Measurements from ENCODE around the gene URM1. TPM values are rescaled to one million over a fixed set of nuclear protein-coding genes. Genes with fewer than 3 reads are reported as not detected.
A peak's percentile ranks its signal among the peaks of the same experiment; 100 is the strongest.
"Not testable (repeated sequence)": the region's sequence is repeated elsewhere in the genome, so short reads cannot be mapped to it uniquely, and the experiment has no call there.

The URM1 gene
- total RNA-seq, 4 donors from 2014 or later: 20.5 to 46.8 (median 30.2) TPM

GRCh38 chr9:128421482-128421996, 50.4 kb downstream of the URM1 start:
- Histone ChIP-seq H3K27me3 (peaks cover 7% of the 10 kb centered on the region), H3K9me3 (no peaks in the 10 kb centered on the region), H3K4me3 (peak overlapping the region; percentile 64 to 78), H3K36me3 (peaks cover 0 to 40% of the 10 kb centered on the region in 2 donors), H3K27ac (peak overlapping the region in 3 of 4 donors; percentile 78 to 88 (median 88)), H3K4me1 (peaks cover 0 to 32% (median 14%) of the 10 kb centered on the region in 3 donors)
- WGBS, 2 donors (ENCODE audit: low coverage in 1 of 2): 20 to 56% methylated on average over 1 to 2 of the region's 11 CpGs
- ATAC-seq: peak; percentile 35
- TF ChIP-seq EP300 (IDR thresholded peaks at IDR 0.05) (no peak), POLR2A (IDR thresholded peaks at IDR 0.05) (no peak), POLR2AphosphoS5 (IDR thresholded peaks at IDR 0.05) (no peak)

- H3K4me3 ChIP-seq, ATAC-seq, H3K9me3 ChIP-seq, H3K27me3 ChIP-seq: not testable (repeated sequence)
- peaks cover 0 to 47% of the 10 kb centered on the region in 2 donors for H3K36me3 ChIP-seq
- peak overlapping the region in 3 of 4 donors; percentile 78 to 88 (median 88) for H3K27ac ChIP-seq
- WGBS, 2 donors (ENCODE audit: low coverage in 1 of 2): 83 to 85% methylated on average over 6 to 11 of the region's 13 CpGs
- H3K4me1 ChIP-seq: peaks cover 0 to 32% (median 14%) of the 10 kb centered on the region in 3 donors
Measured at GRCh38 chr9:128422022-128422782, 51.0 kb downstream of the URM1 start.

DNA sequence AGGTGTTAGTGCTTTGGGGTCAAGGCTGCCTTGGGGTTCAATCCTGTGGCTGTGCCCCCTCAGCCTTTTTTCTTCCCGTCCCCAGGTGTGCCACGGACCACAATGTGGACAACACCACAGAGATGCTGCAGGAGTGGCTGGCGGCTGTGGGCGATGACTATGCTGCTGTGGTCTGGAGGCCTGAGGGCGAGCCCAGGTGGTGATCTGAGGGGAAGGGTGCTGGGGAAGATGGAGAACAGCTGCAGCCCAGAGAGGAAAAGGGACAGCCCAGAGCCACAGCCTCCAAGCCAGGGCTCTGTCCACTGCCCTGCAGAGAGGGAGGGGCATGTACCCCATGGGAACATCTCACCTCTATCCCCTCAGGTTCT, 51.6 kb downstream of the URM1 start:
- H3K9me3 ChIP-seq: no peaks in the 10 kb centered on the region
- H3K4me1 ChIP-seq: peaks cover 0 to 32% (median 14%) of the 10 kb centered on the region in 3 donors
- peaks cover 0 to 52% of the 10 kb centered on the region in 2 donors for H3K36me3 ChIP-seq
- ATAC-seq: no peak
- no peaks in the 10 kb centered on the region for H3K27me3 ChIP-seq
- 80% methylated on average over 1 of the region's 5 CpGs; no CpG with 5 or more reads in 1 of the 2 donors for whole genome bisulfite sequencing, 2 donors (ENCODE audit: low coverage in 1 of 2)
- TF ChIP-seq POLR2A (IDR thresholded peaks at IDR 0.05) (no peak), POLR2AphosphoS5 (IDR thresholded peaks at IDR 0.05) (no peak), EP300 (IDR thresholded peaks at IDR 0.05) (no peak)
- TF ChIP-seq, protein P1, sequence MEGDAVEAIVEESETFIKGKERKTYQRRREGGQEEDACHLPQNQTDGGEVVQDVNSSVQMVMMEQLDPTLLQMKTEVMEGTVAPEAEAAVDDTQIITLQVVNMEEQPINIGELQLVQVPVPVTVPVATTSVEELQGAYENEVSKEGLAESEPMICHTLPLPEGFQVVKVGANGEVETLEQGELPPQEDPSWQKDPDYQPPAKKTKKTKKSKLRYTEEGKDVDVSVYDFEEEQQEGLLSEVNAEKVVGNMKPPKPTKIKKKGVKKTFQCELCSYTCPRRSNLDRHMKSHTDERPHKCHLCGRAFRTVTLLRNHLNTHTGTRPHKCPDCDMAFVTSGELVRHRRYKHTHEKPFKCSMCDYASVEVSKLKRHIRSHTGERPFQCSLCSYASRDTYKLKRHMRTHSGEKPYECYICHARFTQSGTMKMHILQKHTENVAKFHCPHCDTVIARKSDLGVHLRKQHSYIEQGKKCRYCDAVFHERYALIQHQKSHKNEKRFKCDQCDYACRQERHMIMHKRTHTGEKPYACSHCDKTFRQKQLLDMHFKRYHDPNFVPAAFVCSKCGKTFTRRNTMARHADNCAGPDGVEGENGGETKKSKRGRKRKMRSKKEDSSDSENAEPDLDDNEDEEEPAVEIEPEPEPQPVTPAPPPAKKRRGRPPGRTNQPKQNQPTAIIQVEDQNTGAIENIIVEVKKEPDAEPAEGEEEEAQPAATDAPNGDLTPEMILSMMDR (IDR thresholded peaks at IDR 0.05): no peak
- no peak overlapping the region for H3K4me3 ChIP-seq
- H3K27ac ChIP-seq: no peak overlapping the region

DNA sequence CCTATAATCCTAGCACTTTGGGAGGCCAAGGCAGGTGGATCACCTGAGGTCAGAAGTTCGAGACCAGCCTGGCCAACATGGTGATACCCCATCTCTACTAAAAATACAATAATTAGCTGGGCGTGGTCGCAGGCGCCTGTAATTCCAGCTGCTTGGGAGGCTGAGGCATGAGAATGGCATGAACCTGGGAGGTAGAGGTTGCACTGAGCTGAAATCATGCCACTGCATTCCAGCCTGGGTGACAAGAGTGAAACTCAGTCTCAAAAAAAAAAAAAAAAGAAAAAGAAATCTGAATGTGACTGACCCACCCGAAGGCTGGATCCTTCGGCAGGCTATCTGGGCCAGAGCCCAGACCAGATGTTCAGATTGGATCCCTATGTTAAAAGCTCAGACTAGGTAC, 52.2 kb downstream of the URM1 start:
- H3K27me3 ChIP-seq: not testable (repeated sequence)
- 53 to 54% methylated on average over 2 to 3 of the region's 6 CpGs for WGBS, 2 donors (ENCODE audit: low coverage in 1 of 2)

GRCh38 chr9:128424268-128424780, 53.1 kb downstream of the URM1 start:
- H3K4me1 ChIP-seq: peaks cover 0 to 25% (median 7%) of the 10 kb centered on the region in 3 donors
- 98% methylated on average over 11 of the region's 15 CpGs; no CpG with 5 or more reads in 1 of the 2 donors for WGBS, 2 donors (ENCODE audit: low coverage in 1 of 2)
- H3K27me3 ChIP-seq: no peaks in the 10 kb centered on the region
- H3K4me3 ChIP-seq: no peak overlapping the region
- TF ChIP-seq POLR2AphosphoS5 (IDR thresholded peaks at IDR 0.05) (no peak), POLR2A (IDR thresholded peaks at IDR 0.05) (no peak), EP300 (IDR thresholded peaks at IDR 0.05) (no peak)
- TF ChIP-seq, protein P1 (IDR thresholded peaks at IDR 0.05): no peak
- H3K27ac ChIP-seq: no peak overlapping the region
- no peak for ATAC-seq
- peaks cover 0 to 68% of the 10 kb centered on the region in 2 donors for H3K36me3 ChIP-seq
- no peaks in the 10 kb centered on the region for H3K9me3 ChIP-seq

More for the DNA sequence above, 52.2 kb downstream of the URM1 start:
- H3K9me3 ChIP-seq, ATAC-seq, H3K27ac ChIP-seq, H3K4me3 ChIP-seq: not testable (repeated sequence)
- Histone ChIP-seq H3K36me3 (peaks cover 0 to 58% of the 10 kb centered on the region in 2 donors), H3K4me1 (peaks cover 0 to 32% (median 14%) of the 10 kb centered on the region in 3 donors)

DNA sequence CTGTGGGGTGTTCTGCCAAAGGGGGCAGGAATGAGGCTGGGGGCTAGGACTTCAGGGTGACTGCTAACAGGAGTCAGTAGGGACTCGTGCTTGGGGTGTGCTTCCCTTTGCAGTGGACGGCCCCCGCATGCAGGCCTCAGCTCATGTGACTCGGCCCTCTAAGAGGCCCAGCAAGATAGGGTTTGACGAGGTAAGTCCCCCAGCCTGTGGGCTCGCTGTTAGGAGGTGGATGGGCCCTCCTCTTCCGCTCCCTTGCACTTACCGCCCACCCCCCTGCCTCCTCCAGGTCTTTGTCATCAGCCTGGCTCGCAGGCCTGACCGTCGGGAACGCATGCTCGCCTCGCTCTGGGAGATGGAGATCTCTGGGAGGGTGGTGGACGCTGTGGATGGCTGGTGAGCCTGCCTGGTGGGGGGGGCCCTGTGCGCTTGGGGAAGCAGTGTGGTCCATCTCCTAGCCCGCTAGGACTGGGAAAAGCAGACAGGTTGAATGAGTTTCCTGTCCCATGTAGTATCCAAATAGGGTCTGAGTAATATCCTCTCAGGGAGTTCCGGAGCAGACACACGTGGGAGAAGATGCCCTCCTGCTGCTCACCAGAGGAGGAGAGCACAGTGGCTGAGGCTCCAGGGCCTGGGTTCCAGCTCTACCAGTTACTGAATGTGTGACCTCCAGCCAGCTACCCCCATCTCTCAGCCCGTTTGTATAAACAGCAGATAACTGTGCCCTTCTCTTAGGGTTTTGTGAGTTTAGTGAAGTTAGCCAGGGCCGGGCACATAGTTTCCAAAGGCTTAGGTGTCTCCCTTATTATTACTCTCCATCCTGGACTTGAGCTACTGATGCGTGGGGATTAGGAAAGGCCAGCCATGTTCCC, 57.7 kb downstream of the URM1 start:
- 74 to 82% methylated on average over 6 to 7 of the region's 22 CpGs for WGBS, 2 donors (ENCODE audit: low coverage in 1 of 2)
- no peak overlapping the region for H3K27ac ChIP-seq
- no peaks in the 10 kb centered on the region for H3K4me1 ChIP-seq
- H3K27me3 ChIP-seq: no peaks in the 10 kb centered on the region
- ATAC-seq: no peak
- H3K9me3 ChIP-seq: no peaks in the 10 kb centered on the region
- H3K36me3 ChIP-seq: peaks cover 0 to 86% of the 10 kb centered on the region in 2 donors
- no peak overlapping the region for H3K4me3 ChIP-seq
- TF ChIP-seq, protein P1 (IDR thresholded peaks at IDR 0.05): no peak
- TF ChIP-seq POLR2A (IDR thresholded peaks at IDR 0.05) (no peak), EP300 (IDR thresholded peaks at IDR 0.05) (no peak), POLR2AphosphoS5 (IDR thresholded peaks at IDR 0.05) (no peak)
